ENCODE results near the gene PKP4.

DNA sequence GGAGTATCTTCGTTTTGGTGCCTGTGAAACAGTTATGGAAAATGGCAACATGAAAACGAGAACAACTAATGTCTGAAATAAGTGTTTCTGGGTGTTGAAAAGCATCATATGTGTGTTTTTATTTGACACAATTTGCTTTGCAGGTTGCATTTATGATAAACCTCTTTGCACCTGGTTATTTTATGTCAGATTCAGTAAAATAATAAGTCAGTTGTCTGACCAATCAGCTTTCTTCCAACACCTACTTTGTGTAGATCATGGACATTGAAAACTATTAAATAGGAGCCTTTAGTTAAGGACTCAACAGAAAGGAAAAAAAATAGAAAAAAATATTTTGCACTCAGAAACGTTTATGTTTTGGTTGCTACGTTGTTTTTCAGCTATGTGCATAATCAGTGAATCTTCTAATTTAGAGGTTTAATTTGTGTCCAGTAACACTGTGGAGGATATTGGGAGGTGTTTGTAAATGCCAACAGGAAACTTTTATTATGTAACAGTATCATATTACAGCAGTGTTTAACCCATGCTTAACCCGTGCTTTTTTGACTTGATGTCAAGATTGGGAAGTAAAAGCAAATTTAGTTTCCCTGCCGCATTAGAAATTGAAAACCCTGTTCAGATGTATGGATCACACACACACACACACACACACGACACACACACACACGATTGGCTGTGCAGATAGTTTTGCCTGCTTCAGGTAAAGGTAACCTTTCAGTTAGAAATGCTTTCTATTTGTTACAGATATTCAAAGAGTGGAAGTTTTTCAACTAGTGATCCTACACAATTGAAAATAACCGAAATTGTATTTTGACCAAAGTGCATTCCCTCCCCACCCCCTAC is 2.6 kb downstream of the PKP4 start:
- TF ChIP-seq CTCF (conservative IDR thresholded peaks at IDR 0.05 in 1 of 2, IDR thresholded peaks at IDR 0.05 in 1 of 2; ENCODE audit: extremely low read depth in 1 of 2, insufficient read depth in 1 of 2, low read depth in 1 of 2, low read length in 2 of 2) (no peak), EZH2 (IDR thresholded peaks at IDR 0.05; ENCODE audit: borderline replicate concordance, low read length) (no peak)
